Heart left ventricle (tissue), 16 donors: ENCODE data around the gene NME7. TPM values are rescaled to one million over a fixed set of nuclear protein-coding genes. Genes with fewer than 3 reads are reported as not detected.

Experiments used
- ATAC-seq, 4 donors: fragments of 200-7000 bp; cut with Tn5 transposase; one replicate each; pipeline ENCODE4 v1.9.1; 2020 to 2022; ENCODE audit warnings: moderate library complexity in 4 of 4, mild to moderate bottlenecking in 3 of 4, moderate number of reproducible peaks in 1 of 4
- DNase-seq, 5 donors: peaks; one replicate each; pipeline ENCODE4 v3.0.0-alpha.2; 2020
- H3K27ac ChIP-seq, 12 donors: fragments of 200-600 bp; sonication (generic) in 4 of 12; one replicate each; pipeline versions ENCODE4 v1.5.0 to v1.8.0; 2016 to 2022; ENCODE audit warnings: mild to moderate bottlenecking in 2 of 12
- H3K27me3 ChIP-seq, 9 donors: fragments of 200-600 bp; sonication (generic) in 2 of 9; one replicate each; pipeline versions ENCODE4 v1.5.1 to v1.8.0; 2016 to 2022; ENCODE audit warnings: mild to moderate bottlenecking in 3 of 9
- H3K36me3 ChIP-seq, 9 donors: fragments of 200-600 bp; sonication (generic) in 2 of 9; one replicate each; pipeline versions ENCODE4 v1.5.0 to v1.8.0; 2018 to 2022; ENCODE audit warnings: mild to moderate bottlenecking in 2 of 9
- H3K4me1 ChIP-seq, 12 donors: fragments of 200-600 bp; sonication (generic) in 4 of 12; one replicate each; pipeline versions ENCODE4 v1.5.0 to v1.8.0; 2016 to 2022; ENCODE audit warnings: mild to moderate bottlenecking in 3 of 12
- H3K4me3 ChIP-seq, 12 donors: fragments of 200-600 bp; sonication (generic) in 4 of 12; one replicate each; pipeline versions ENCODE4 v1.5.0 to v1.8.0; 2017 to 2022; ENCODE audit warnings: mild to moderate bottlenecking in 9 of 12, moderate library complexity in 4 of 12
- H3K9me3 ChIP-seq, 12 donors: fragments of 200-600 bp; sonication (generic) in 4 of 12; one replicate each; pipeline versions ENCODE4 v1.5.0 to v1.8.0; 2016 to 2022; ENCODE audit warnings: mild to moderate bottlenecking in 1 of 12
- POLR2A ChIP-seq, 2 donors: fragments of 450-650 bp; IDR thresholded peaks; one replicate each; pipeline ENCODE4 v1.6.1; 2017; ENCODE audit warnings: antibody characterized with exemption in 2 of 2, mild to moderate bottlenecking in 2 of 2, moderate library complexity in 2 of 2
- WGBS, 4 donors: extraction: QIAGEN DNeasy Blood & Tissue Kit in 2 of 4; methylation state at CpG; one replicate each; pipeline versions ENCODE4 v1.1.5 to v1.1.7; 2013 to 2018; 5-methylcytosine and 5-hydroxymethylcytosine counted together
- intact Hi-C, 10 donors: fragments of 100-400 bp; cut with DNase I; formaldehyde crosslinking; loops; one replicate each; pipeline versions ENCODE4 v1.11.1 to v1.14.2; 2022
- polyA plus RNA-seq, 2 donors: library from polyadenylated mRNA; stranded (reverse); fragments of 200-250 nt; gene quantifications; one replicate each; pipeline ENCODE4 v1.2.3, GENCODE V29; 2013
- total RNA-seq, 9 donors: library from RNA; depleted of rRNA in 2 of 9; stranded (reverse); fragments of >200 nt in 2 of 9; fragmentation: NEBNext Ultra II Directional in 3 of 9; extraction: Animal tissue kit (Norgen Biotek cat#: 25700) in 3 of 9; gene quantifications; one replicate each; pipeline versions ENCODE4 v1.1.0 to v1.2.4, GENCODE V29; 2016 to 2023
- TF ChIP-seq, protein P1 (sequence below), 12 donors: fragments of 200-600 bp; sonication (generic) in 4 of 12; IDR thresholded peaks; one replicate each; pipeline versions ENCODE4 v1.5.0 to v1.8.0; 2018 to 2022; ENCODE audit warnings: antibody characterized with exemption in 12 of 12, mild to moderate bottlenecking in 5 of 12
- donor health status: ischemic (EF 13 %, LVEDD 7.1; RV severe dilation, severe dysfunction).
- donor health status: healthy with polysubstance abuse.
- donor health status: DM: no; HTN: yes; CAD: no.
- donor health status: DM: no; HTN: no; CAD: no.
- donor health status: ischemic (EF 25% LVEDD 6.9; RV normal size, moderate dysfunction).
- donor health status: ischemic (EF 25% LVEDD 5.7; RV mildly dilated, moderate dysfunction).
- donor health status: healthy.
- donor health status: DM: yes; HTN: yes; CAD: no.
- donor health status: ischemic (EF 35%, LVEDD 5.7; RV mildly dilated, moderate dysfunction).
- donor health status: nonischemic (EF 11% LVEDD 7.7; RV severe dilation, severe dysfunction).
- donor health status: DM: yes; HTN: yes; CAD: no.
- donor health status: PGD.
- donor health status: ischemic (EF 29% LVEDD 5.4; RV normal size, mild dysfunction).
- donor health status: nonischemic (EF 23%, LVEDD 6.1; RV moderate dilation, normal function).

The NME7 gene
- total and polyA plus RNA-seq, 11 donors: 3.1 to 25.2 (median 8.4) TPM

GRCh38 chr1:169090900-169091311, 276.7 kb downstream of the NME7 start:
- 52 to 79% (median 70%) methylated on average over 4 of the region's 4 CpGs for WGBS, 4 donors
- no peak for DNase-seq
- TF ChIP-seq, protein P1, sequence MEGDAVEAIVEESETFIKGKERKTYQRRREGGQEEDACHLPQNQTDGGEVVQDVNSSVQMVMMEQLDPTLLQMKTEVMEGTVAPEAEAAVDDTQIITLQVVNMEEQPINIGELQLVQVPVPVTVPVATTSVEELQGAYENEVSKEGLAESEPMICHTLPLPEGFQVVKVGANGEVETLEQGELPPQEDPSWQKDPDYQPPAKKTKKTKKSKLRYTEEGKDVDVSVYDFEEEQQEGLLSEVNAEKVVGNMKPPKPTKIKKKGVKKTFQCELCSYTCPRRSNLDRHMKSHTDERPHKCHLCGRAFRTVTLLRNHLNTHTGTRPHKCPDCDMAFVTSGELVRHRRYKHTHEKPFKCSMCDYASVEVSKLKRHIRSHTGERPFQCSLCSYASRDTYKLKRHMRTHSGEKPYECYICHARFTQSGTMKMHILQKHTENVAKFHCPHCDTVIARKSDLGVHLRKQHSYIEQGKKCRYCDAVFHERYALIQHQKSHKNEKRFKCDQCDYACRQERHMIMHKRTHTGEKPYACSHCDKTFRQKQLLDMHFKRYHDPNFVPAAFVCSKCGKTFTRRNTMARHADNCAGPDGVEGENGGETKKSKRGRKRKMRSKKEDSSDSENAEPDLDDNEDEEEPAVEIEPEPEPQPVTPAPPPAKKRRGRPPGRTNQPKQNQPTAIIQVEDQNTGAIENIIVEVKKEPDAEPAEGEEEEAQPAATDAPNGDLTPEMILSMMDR (IDR thresholded peaks at IDR 0.05): no peak
- no peak for TF ChIP-seq POLR2A (IDR thresholded peaks at IDR 0.05)
- Histone ChIP-seq H3K9me3 (no peaks in the 10 kb centered on the region), H3K27me3 (no peaks in the 10 kb centered on the region), H3K4me3 (no peak overlapping the region), H3K36me3 (no peaks in the 10 kb centered on the region), H3K27ac (no peak overlapping the region), H3K4me1 (peaks cover 0 to 19% (median 11%) of the 10 kb centered on the region in 12 donors)
- intact Hi-C loops: no loop called here
- ATAC-seq: no peak

- no peak for DNase-seq
- intact Hi-C loops: no loop called here
- no peaks in the 10 kb centered on the region for H3K27me3 ChIP-seq
- no peak for ATAC-seq
- WGBS, 4 donors: 57 to 69% (median 63%) methylated on average over 4 of the region's 4 CpGs
- H3K27ac ChIP-seq: no peak overlapping the region
- no peaks in the 10 kb centered on the region for H3K9me3 ChIP-seq
- no peaks in the 10 kb centered on the region for H3K36me3 ChIP-seq
- no peak overlapping the region for H3K4me3 ChIP-seq
- H3K4me1 ChIP-seq: peaks cover 0 to 21% (median 11%) of the 10 kb centered on the region in 12 donors
- TF ChIP-seq, protein P1 (IDR thresholded peaks at IDR 0.05): no peak
- TF ChIP-seq POLR2A (IDR thresholded peaks at IDR 0.05): no peak
Measured at GRCh38 chr1:169090308-169090899, 277.2 kb downstream of the NME7 start.

DNA sequence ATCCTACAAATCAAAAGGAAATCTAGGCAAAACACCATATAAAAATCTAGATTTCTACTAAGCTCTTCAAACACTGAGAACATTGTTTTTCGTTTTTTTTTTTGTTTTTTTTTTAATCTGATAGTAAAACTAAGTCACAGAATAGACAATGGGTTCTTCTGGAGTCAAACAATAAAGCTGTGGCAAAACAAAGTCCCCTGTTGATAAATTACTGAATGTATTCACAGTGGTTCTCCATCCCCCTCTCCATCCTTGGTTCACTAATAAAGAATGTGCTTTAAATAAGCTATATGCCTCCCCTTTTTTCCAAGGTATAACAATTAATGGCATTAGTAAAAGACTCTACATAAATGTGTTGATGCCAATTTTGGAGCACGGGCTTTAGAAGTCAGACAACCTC, 277.8 kb downstream of the NME7 start:
- H3K4me1 ChIP-seq: peaks cover 0 to 21% (median 11%) of the 10 kb centered on the region in 12 donors
- no peaks in the 10 kb centered on the region for H3K27me3 ChIP-seq
- TF ChIP-seq, protein P1 (IDR thresholded peaks at IDR 0.05): no peak
- no peak for TF ChIP-seq POLR2A (IDR thresholded peaks at IDR 0.05)
- intact Hi-C loops: no loop called here
- no peak overlapping the region for H3K27ac ChIP-seq
- H3K9me3 ChIP-seq: no peaks in the 10 kb centered on the region
- 81 to 88% (median 85%) methylated on average over 2 of the region's 2 CpGs for WGBS, 4 donors
- H3K36me3 ChIP-seq: no peaks in the 10 kb centered on the region
- no peak overlapping the region for H3K4me3 ChIP-seq
- ATAC-seq: no peak
- no peak for DNase-seq

DNA sequence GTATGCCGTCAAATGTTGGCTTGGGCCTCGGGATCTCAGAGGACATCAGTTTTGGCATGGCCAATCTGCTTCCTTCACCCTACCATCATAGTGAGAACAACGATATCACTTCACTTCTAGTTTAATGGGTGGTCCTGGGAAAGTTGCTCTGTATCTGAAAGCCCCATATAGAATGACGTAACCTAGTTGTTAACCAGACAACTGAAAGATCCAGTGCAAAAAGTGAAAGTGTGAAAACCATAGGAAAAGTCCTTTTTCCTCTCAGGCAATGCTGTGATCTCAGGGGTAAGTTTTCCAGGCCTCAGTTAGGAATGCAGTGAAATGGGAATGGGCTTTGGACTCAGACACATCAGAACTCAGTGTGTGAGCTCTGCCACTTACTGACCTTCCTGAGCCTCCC, 279.7 kb downstream of the NME7 start:
- WGBS, 4 donors: 63 to 70% (median 68%) methylated on average over 4 of the region's 4 CpGs
- DNase-seq (no peak), ATAC-seq (no peak)
- Histone ChIP-seq H3K4me1 (peaks cover 0 to 21% (median 11%) of the 10 kb centered on the region in 12 donors), H3K36me3 (no peaks in the 10 kb centered on the region), H3K27ac (no peak overlapping the region), H3K4me3 (no peak overlapping the region), H3K27me3 (no peaks in the 10 kb centered on the region), H3K9me3 (no peaks in the 10 kb centered on the region)
- intact Hi-C loops: no loop called here
- TF ChIP-seq, protein P1 (IDR thresholded peaks at IDR 0.05): no peak
- TF ChIP-seq POLR2A (IDR thresholded peaks at IDR 0.05): no peak
